Keratinocyte (primary cell): Measurements from ENCODE around the gene COL13A1. TPM values are rescaled to one million over a fixed set of nuclear protein-coding genes. Genes with fewer than 3 reads are reported as not detected.

Experiments
- DNase-seq: peaks from one replicate; pipeline ENCODE4 v3.0.0-alpha.2; 2011; ENCODE audit warnings: low read depth, missing footprints, low spot score
- FAIRE-seq: peaks from 2 replicates; lab custom pipeline; 2011; peaks lifted over from hg19 to GRCh38; lab: Jason Lieb, UNC
- H2AFZ ChIP-seq: 2 replicates; pipeline ENCODE4 v1.6.0; 2012; ENCODE audit warnings: low read length, control low read depth, inconsistent platforms; ENCODE audit not compliant: control insufficient read depth
- H3K27ac ChIP-seq: 2 replicates; pipeline ENCODE4 v1.5.1; 2011; ENCODE audit warnings: low read length; ENCODE audit not compliant: control insufficient read depth, insufficient read depth
- H3K27me3 ChIP-seq: 3 replicates; pipeline ENCODE4 v1.6.0; 2011; ENCODE audit warnings: low read length; ENCODE audit not compliant: control insufficient read depth, insufficient read depth; ENCODE audit errors: extremely low read depth
- H3K36me3 ChIP-seq, 2 experiments: 2 replicates in 1 of 2; 3 replicates in 1 of 2; pipeline ENCODE4 v1.5.1; 2011; ENCODE audit warnings: low read length in 2 of 2, mild to moderate bottlenecking in 1 of 2; ENCODE audit not compliant: control insufficient read depth in 2 of 2, insufficient read depth in 2 of 2; ENCODE audit errors: extremely low read depth in 1 of 2
- H3K4me1 ChIP-seq: 3 replicates; pipeline ENCODE4 v1.5.1; 2011; ENCODE audit warnings: low read length; ENCODE audit not compliant: control insufficient read depth, insufficient read depth; ENCODE audit errors: extremely low read depth
- H3K4me2 ChIP-seq: 3 replicates; pipeline ENCODE4 v1.6.0; 2011; ENCODE audit warnings: low read depth, low read length; ENCODE audit not compliant: control insufficient read depth, insufficient read depth; ENCODE audit errors: extremely low read depth
- H3K4me3 ChIP-seq, 3 experiments: fragments of 200-600 bp in 1 of 3; sonication (generic) in 1 of 3; 2 replicates in 2 of 3; 3 replicates in 1 of 3; pipeline ENCODE4 v1.5.1; 2011 to 2016; ENCODE audit warnings: low read length in 3 of 3, mild to moderate bottlenecking in 3 of 3, control low read depth in 2 of 3, inconsistent platforms in 1 of 3, low read depth in 1 of 3, mixed read lengths in 1 of 3, mixed run types in 1 of 3, moderate library complexity in 1 of 3; ENCODE audit not compliant: control insufficient read depth in 2 of 3, insufficient read depth in 2 of 3; ENCODE audit errors: extremely low read depth in 1 of 3
- H3K79me2 ChIP-seq: 2 replicates; pipeline ENCODE4 v1.6.0; 2012; ENCODE audit warnings: low read length; ENCODE audit not compliant: control insufficient read depth, insufficient read depth
- H3K9ac ChIP-seq: 3 replicates; pipeline ENCODE4 v1.6.0; 2011; ENCODE audit warnings: low read length; ENCODE audit not compliant: control insufficient read depth, insufficient read depth; ENCODE audit errors: extremely low read depth
- H3K9me1 ChIP-seq: 3 replicates; pipeline ENCODE4 v1.6.0; 2011; ENCODE audit warnings: low read length; ENCODE audit not compliant: control insufficient read depth, insufficient read depth; ENCODE audit errors: extremely low read depth
- H3K9me3 ChIP-seq: 2 replicates; pipeline ENCODE4 v1.5.1; 2012; ENCODE audit warnings: low read depth, low read length; ENCODE audit not compliant: control insufficient read depth
- H4K20me1 ChIP-seq: 3 replicates; pipeline ENCODE4 v1.6.0; 2011; ENCODE audit warnings: low read length; ENCODE audit not compliant: control insufficient read depth, insufficient read depth; ENCODE audit errors: extremely low read depth
- CTCF ChIP-seq, 3 experiments: IDR thresholded peaks in 1 of 3; conservative IDR thresholded peaks in 1 of 3; optimal IDR thresholded peaks in 1 of 3; 2 replicates in 2 of 3; 3 replicates in 1 of 3; pipeline versions ENCODE3 to v1.5.1; 2011; ENCODE audit warnings: low read length in 3 of 3, mild to moderate bottlenecking in 3 of 3, moderate library complexity in 2 of 3, control low read depth in 1 of 3, inconsistent platforms in 1 of 3; ENCODE audit not compliant: insufficient read depth in 2 of 3; ENCODE audit errors: extremely low read depth in 1 of 3
- EZH2 ChIP-seq: IDR thresholded peaks from one replicate; pipeline ENCODE4 v1.6.1; 2012; ENCODE audit warnings: inconsistent platforms, mild to moderate bottlenecking, low read length, moderate library complexity
- dilution Hi-C: fragments of 300-500 bp; cut with MboI; formaldehyde crosslinking; loops from one replicate; pipeline ENCODE4 v1.7.0; 2020; ENCODE audit warnings: low sequenced_read_pairs; ENCODE audit not compliant: extremely low pct_ligation_motif_present
- polyA plus RNA-seq, 5 experiments: library from polyadenylated mRNA; depleted of rRNA in 3 of 5; stranded (reverse) in 3 of 5; stranded (forward) in 1 of 5; unstranded in 1 of 5; fragments of >200 nt; gene quantifications; 1 replicate in 1 of 5; 2 replicates in 3 of 5; 3 replicates in 1 of 5; pipeline versions ENCODE4 v1.2.1 to v1.2.3, GENCODE V29; 2011 to 2012; ENCODE audit warnings: missing spikeins in 2 of 5, low read depth in 1 of 5, low replicate concordance in 1 of 5

Gene COL13A1
- polyA plus RNA-seq, 1 donor (not counting 4 experiments of a cell fraction or from before 2014, with no cell fraction given), result 1.5 TPM

DNA sequence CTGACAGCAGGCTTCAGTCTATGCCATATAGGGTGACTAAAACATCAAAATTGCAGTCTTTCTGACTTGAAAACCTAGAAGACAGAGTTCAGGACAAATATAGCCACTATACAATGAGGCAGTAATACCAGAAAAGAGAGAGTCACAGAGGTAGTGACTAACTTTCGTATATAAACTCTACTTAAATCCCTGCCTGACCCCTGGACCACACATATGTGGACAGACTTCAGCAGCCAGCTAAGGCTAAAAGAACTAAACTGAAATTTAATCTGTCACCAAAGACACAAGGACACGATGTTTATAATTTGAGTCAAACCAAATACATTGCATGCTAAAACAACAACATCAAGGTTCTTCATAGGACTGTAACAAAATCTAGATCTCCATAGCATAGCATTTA, 186.4 kb downstream of the COL13A1 start:
- Histone ChIP-seq H3K36me3 (no peaks in the 10 kb centered on the region), H3K4me2 (no peak overlapping the region), H3K79me2 (no peaks in the 10 kb centered on the region), H3K4me1 (peaks cover 10% of the 10 kb centered on the region), H3K4me3 (no peak overlapping the region), H3K9me1 (no peaks in the 10 kb centered on the region), H3K27me3 (no peaks in the 10 kb centered on the region), H3K27ac (no peak overlapping the region), H3K9me3 (no peaks in the 10 kb centered on the region), H4K20me1 (no peaks in the 10 kb centered on the region), H3K9ac (no peak overlapping the region), H2AFZ (no peak overlapping the region)
- dilution Hi-C loops, result no loop called here
- TF ChIP-seq EZH2, result no peak
- DNase-seq (no peak), FAIRE-seq (peak; percentile 46)

- Histone ChIP-seq H3K36me3 (no peaks in the 10 kb centered on the region), H3K4me1 (peaks cover 10% of the 10 kb centered on the region), H4K20me1 (no peaks in the 10 kb centered on the region), H3K9me1 (no peaks in the 10 kb centered on the region), H3K27me3 (no peaks in the 10 kb centered on the region), H3K27ac (no peak overlapping the region), H3K4me2 (no peak overlapping the region), H2AFZ (no peak overlapping the region), H3K9ac (no peak overlapping the region), H3K79me2 (no peaks in the 10 kb centered on the region), H3K4me3 (no peak overlapping the region), H3K9me3 (no peaks in the 10 kb centered on the region)
- FAIRE-seq (no peak), DNase-seq (no peak)
- dilution Hi-C loops, result no loop called here
- no peak for TF ChIP-seq CTCF (optimal IDR thresholded peaks at IDR 0.05 in 1 of 3, IDR thresholded peaks at IDR 0.05 in 1 of 3, conservative IDR thresholded peaks at IDR 0.05 in 1 of 3; ENCODE audit: extremely low read depth in 1 of 3, insufficient read depth in 2 of 3, low read length in 3 of 3)
Measured at GRCh38 chr10:69991151-69991550, 189.4 kb downstream of the COL13A1 start.

DNA sequence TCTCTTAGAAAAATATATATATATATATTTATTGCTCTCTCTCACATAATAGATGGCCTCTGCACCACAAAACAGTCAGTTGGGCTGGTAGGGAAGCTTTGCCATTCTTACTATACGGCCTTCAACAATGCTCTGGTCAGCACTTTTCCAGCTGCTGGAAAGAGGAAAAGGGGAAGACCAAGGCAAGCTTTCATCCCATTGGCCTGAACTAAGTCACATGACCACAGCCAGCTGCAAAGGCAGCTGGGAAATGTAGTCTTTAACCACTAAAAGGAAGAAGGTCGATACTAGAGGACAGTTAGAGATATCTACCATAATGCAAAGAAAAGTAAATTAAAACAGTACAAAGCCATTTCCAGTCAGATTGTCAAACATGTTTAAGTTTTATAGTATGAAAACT, 192.6 kb downstream of the COL13A1 start:
- Histone ChIP-seq H2AFZ (no peak overlapping the region), H3K9me1 (no peaks in the 10 kb centered on the region), H3K27me3 (peaks cover 4% of the 10 kb centered on the region), H4K20me1 (no peaks in the 10 kb centered on the region), H3K4me2 (no peak overlapping the region), H3K27ac (no peak overlapping the region), H3K9ac (no peak overlapping the region), H3K79me2 (no peaks in the 10 kb centered on the region), H3K9me3 (no peaks in the 10 kb centered on the region), H3K4me3 (no peak overlapping the region), H3K4me1 (peaks cover 10% of the 10 kb centered on the region), H3K36me3 (no peaks in the 10 kb centered on the region)
- dilution Hi-C loops, result no loop called here
- no peak for TF ChIP-seq CTCF (optimal IDR thresholded peaks at IDR 0.05 in 1 of 3, IDR thresholded peaks at IDR 0.05 in 1 of 3, conservative IDR thresholded peaks at IDR 0.05 in 1 of 3; ENCODE audit: extremely low read depth in 1 of 3, insufficient read depth in 2 of 3, low read length in 3 of 3)
- TF ChIP-seq EZH2, result no peak
- FAIRE-seq (peak; percentile 93), DNase-seq (no peak)
